AG08395 (cell line): ENCODE measurements around the gene ADGRG1.
"Not testable (repeated sequence)": the region's sequence is repeated elsewhere in the genome, so short reads cannot be mapped to it uniquely, and the experiment has no call there.

ENCODE experiments used
- DNase-seq: peaks from one replicate; pipeline ENCODE4 v3.0.0; 2012; ENCODE audit warnings: mixed read lengths, low spot score

Gene ADGRG1

GRCh38 chr16:57698812-57699405 is 70.5 kb downstream of the ADGRG1 start:
- no peak for DNase-seq

- no peak for DNase-seq
These were observed 71.1 kb downstream of the ADGRG1 start for GRCh38 chr16:57699481-57699880.

- DNase-seq, result no peak
These were observed 71.5 kb downstream of the ADGRG1 start for GRCh38 chr16:57699899-57700298.

- no peak for DNase-seq
These were observed 72.5 kb downstream of the ADGRG1 start for GRCh38 chr16:57700781-57701551.

- DNase-seq, result no peak
These were observed 73.4 kb downstream of the ADGRG1 start for GRCh38 chr16:57701759-57702371.

GRCh38 chr16:57703416-57704010 is 75.1 kb downstream of the ADGRG1 start:
- no peak for DNase-seq

- no peak for DNase-seq
These were observed 75.8 kb downstream of the ADGRG1 start for GRCh38 chr16:57704011-57704904.

- no peak for DNase-seq
These were observed 76.7 kb downstream of the ADGRG1 start for GRCh38 chr16:57704905-57705852.

GRCh38 chr16:57706717-57707116 is 78.3 kb downstream of the ADGRG1 start:
- DNase-seq, result no peak

GRCh38 chr16:57707331-57707730 is 78.9 kb downstream of the ADGRG1 start:
- no peak for DNase-seq

- DNase-seq, result no peak
These were observed 79.7 kb downstream of the ADGRG1 start for GRCh38 chr16:57708168-57708567.

GRCh38 chr16:57709663-57710062 is 81.2 kb downstream of the ADGRG1 start:
- no peak for DNase-seq

- DNase-seq, result no peak
These were observed 82.9 kb downstream of the ADGRG1 start for GRCh38 chr16:57711346-57711745.

- DNase-seq, result no peak
These were observed 83.6 kb downstream of the ADGRG1 start for GRCh38 chr16:57711993-57712392.

GRCh38 chr16:57712569-57712968 is 84.1 kb downstream of the ADGRG1 start:
- not testable (repeated sequence) for DNase-seq

- no peak for DNase-seq
These were observed 85.2 kb downstream of the ADGRG1 start for GRCh38 chr16:57713596-57713995.

GRCh38 chr16:57714047-57714446 is 85.6 kb downstream of the ADGRG1 start:
- DNase-seq, result no peak
